Suprapubic skin (tissue), 4 donors: Measurements from ENCODE around the gene TBX4. TPM values are rescaled to one million over a fixed set of nuclear protein-coding genes. Genes with fewer than 3 reads are reported as not detected.

ENCODE experiments used
- DNase-seq, 2 donors: peaks; one replicate each; pipeline ENCODE4 v3.0.0-alpha.2; 2019; ENCODE audit warnings: low spot score in 2 of 2
- H3K27ac ChIP-seq: fragments of 200-600 bp; sonication (generic); one replicate; pipeline ENCODE4 v1.5.1; 2019
- H3K27me3 ChIP-seq: fragments of 200-600 bp; sonication (generic); one replicate; pipeline ENCODE4 v1.5.1; 2019
- H3K36me3 ChIP-seq: fragments of 200-600 bp; sonication (generic); one replicate; pipeline ENCODE4 v1.5.1; 2019
- H3K4me1 ChIP-seq: fragments of 200-600 bp; sonication (generic); one replicate; pipeline ENCODE4 v1.5.1; 2019
- H3K4me3 ChIP-seq: fragments of 200-600 bp; sonication (generic); one replicate; pipeline ENCODE4 v1.5.1; 2019; ENCODE audit warnings: mild to moderate bottlenecking
- H3K9me3 ChIP-seq: fragments of 200-600 bp; sonication (generic); one replicate; pipeline ENCODE4 v1.5.1; 2019
- EP300 ChIP-seq: sonication (generic); formaldehyde crosslinking; IDR thresholded peaks from one replicate; pipeline ENCODE4 v1.6.1; 2017; ENCODE audit warnings: antibody characterized with exemption
- POLR2A ChIP-seq, 2 donors: fragments of 450-650 bp; IDR thresholded peaks; one replicate each; pipeline ENCODE4 v1.6.1; 2017; ENCODE audit warnings: antibody characterized with exemption in 2 of 2, mild to moderate bottlenecking in 2 of 2, moderate library complexity in 2 of 2
- POLR2AphosphoS5 ChIP-seq, 3 donors: sonication (generic); formaldehyde crosslinking; IDR thresholded peaks; one replicate each; pipeline ENCODE4 v1.6.1; 2017; ENCODE audit warnings: antibody characterized with exemption in 3 of 3
- WGBS: methylation state at CpG from one replicate; pipeline ENCODE4 v1.1.5; 2018; 5-methylcytosine and 5-hydroxymethylcytosine counted together
- total RNA-seq, 4 donors: library from RNA; depleted of rRNA; stranded (reverse); fragments of >200 nt; gene quantifications; one replicate each; pipeline ENCODE4 v1.1.0, GENCODE V29; 2016
- TF ChIP-seq, protein P1 (sequence below), 2 donors: fragments of 200-600 bp in 1 of 2; fragments of 450-650 bp in 1 of 2; sonication (generic) in 1 of 2; IDR thresholded peaks; one replicate each; pipeline ENCODE4 v1.5.1; 2016 to 2019; ENCODE audit warnings: antibody characterized with exemption in 2 of 2, mild to moderate bottlenecking in 1 of 2, moderate library complexity in 1 of 2

TBX4 gene
- total RNA-seq, 4 donors from 2014 or later, result 0.30 to 0.56 TPM; not detected in 2

- Histone ChIP-seq H3K4me3 (peak overlapping the region; percentile 54), H3K4me1 (peaks cover 57% of the 10 kb centered on the region), H3K36me3 (no peaks in the 10 kb centered on the region), H3K9me3 (no peaks in the 10 kb centered on the region), H3K27me3 (peaks cover 44% of the 10 kb centered on the region), H3K27ac (peak overlapping the region; percentile 75)
- 0% methylated on average over 9 of the region's 69 CpGs for WGBS
- peak; percentile 85 to 91 for DNase-seq
- TF ChIP-seq, protein P1, sequence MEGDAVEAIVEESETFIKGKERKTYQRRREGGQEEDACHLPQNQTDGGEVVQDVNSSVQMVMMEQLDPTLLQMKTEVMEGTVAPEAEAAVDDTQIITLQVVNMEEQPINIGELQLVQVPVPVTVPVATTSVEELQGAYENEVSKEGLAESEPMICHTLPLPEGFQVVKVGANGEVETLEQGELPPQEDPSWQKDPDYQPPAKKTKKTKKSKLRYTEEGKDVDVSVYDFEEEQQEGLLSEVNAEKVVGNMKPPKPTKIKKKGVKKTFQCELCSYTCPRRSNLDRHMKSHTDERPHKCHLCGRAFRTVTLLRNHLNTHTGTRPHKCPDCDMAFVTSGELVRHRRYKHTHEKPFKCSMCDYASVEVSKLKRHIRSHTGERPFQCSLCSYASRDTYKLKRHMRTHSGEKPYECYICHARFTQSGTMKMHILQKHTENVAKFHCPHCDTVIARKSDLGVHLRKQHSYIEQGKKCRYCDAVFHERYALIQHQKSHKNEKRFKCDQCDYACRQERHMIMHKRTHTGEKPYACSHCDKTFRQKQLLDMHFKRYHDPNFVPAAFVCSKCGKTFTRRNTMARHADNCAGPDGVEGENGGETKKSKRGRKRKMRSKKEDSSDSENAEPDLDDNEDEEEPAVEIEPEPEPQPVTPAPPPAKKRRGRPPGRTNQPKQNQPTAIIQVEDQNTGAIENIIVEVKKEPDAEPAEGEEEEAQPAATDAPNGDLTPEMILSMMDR (IDR thresholded peaks at IDR 0.05), result peak; percentile 87 to 98
- peak in 1 of 2 donors; percentile 23 for TF ChIP-seq POLR2A (IDR thresholded peaks at IDR 0.05)
- TF ChIP-seq POLR2AphosphoS5 (IDR thresholded peaks at IDR 0.05), result no peak
These were observed 39.9 kb upstream of the TBX4 start for GRCh38 chr17:61412143-61412859.

DNA sequence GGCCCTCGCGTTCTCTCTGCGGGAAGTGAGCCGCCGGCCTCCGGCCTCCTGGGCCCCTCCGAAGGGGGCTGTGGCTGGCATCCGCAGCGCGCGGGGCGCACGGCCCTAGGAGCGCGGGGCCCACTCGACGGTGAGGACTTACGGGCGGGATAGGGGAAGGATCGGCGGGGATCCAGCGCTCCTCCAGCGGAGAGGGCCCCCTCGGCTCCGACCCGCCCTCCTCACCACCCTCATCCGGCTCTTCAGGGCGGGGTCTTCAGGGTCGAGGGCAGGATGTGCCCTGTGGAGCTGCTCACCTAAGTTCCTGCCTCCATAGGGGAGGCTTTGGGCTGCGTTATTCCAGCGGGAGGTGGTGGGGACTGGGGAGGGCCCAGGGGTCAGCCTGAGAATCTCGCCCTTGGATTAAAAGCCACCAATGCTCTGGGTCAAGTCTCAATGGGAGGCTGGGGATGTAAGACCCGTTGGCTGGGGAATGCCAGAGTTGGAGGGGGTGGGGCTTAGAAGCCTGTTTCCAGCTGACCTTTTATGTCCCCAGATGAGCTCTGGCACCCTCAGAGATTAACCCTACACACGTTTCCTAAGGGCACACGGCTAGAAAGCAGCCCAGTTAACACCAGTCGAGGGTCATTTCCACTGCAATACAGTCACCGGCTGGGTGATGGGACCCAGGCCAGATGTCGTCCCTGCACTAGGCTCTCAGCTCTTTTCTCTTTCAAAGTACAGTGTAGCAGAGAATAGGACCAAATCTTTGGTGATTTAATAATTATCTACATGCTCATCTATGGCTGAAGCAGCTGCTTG, 39.2 kb upstream of the TBX4 start:
- Histone ChIP-seq H3K27me3 (peaks cover 38% of the 10 kb centered on the region), H3K27ac (peak overlapping the region; percentile 75), H3K4me1 (peaks cover 57% of the 10 kb centered on the region), H3K4me3 (peak overlapping the region; percentile 54), H3K9me3 (no peaks in the 10 kb centered on the region), H3K36me3 (no peaks in the 10 kb centered on the region)
- no peak for TF ChIP-seq POLR2A (IDR thresholded peaks at IDR 0.05)
- TF ChIP-seq, protein P1 (IDR thresholded peaks at IDR 0.05), result no peak
- no peak for TF ChIP-seq POLR2AphosphoS5 (IDR thresholded peaks at IDR 0.05)
- no peak for TF ChIP-seq EP300
- 27% methylated on average over 13 of the region's 38 CpGs for WGBS
- peak; percentile 65 to 78 for DNase-seq

GRCh38 chr17:61413661-61414126, 38.5 kb upstream of the TBX4 start:
- Histone ChIP-seq H3K9me3 (no peaks in the 10 kb centered on the region), H3K4me1 (peaks cover 52% of the 10 kb centered on the region), H3K36me3 (no peaks in the 10 kb centered on the region), H3K27ac (no peak overlapping the region), H3K4me3 (no peak overlapping the region), H3K27me3 (peaks cover 34% of the 10 kb centered on the region)
- peak in 1 of 2 donors; percentile 50 for DNase-seq
- TF ChIP-seq POLR2A (IDR thresholded peaks at IDR 0.05), result no peak
- no peak for TF ChIP-seq POLR2AphosphoS5 (IDR thresholded peaks at IDR 0.05)
- no peak for TF ChIP-seq EP300
- TF ChIP-seq, protein P1 (IDR thresholded peaks at IDR 0.05), result no peak
- WGBS, result 79% methylated on average over 6 of the region's 8 CpGs

- peaks cover 46% of the 10 kb centered on the region for H3K4me1 ChIP-seq
- H3K27ac ChIP-seq, result no peak overlapping the region
- DNase-seq, result peak; percentile 57 to 64
- H3K9me3 ChIP-seq, result no peaks in the 10 kb centered on the region
- H3K27me3 ChIP-seq, result peaks cover 29% of the 10 kb centered on the region
- no peak for TF ChIP-seq POLR2A (IDR thresholded peaks at IDR 0.05)
- TF ChIP-seq EP300, result no peak
- no peak for TF ChIP-seq POLR2AphosphoS5 (IDR thresholded peaks at IDR 0.05)
- H3K4me3 ChIP-seq, result no peak overlapping the region
- 70% methylated on average over 15 of the region's 16 CpGs for WGBS
- no peaks in the 10 kb centered on the region for H3K36me3 ChIP-seq
These were observed 37.9 kb upstream of the TBX4 start for GRCh38 chr17:61414141-61414935.

GRCh38 chr17:61414936-61415251, 37.3 kb upstream of the TBX4 start:
- no peak for DNase-seq
- Histone ChIP-seq H3K4me3 (no peak overlapping the region), H3K27ac (no peak overlapping the region), H3K27me3 (peaks cover 27% of the 10 kb centered on the region), H3K36me3 (no peaks in the 10 kb centered on the region), H3K9me3 (no peaks in the 10 kb centered on the region), H3K4me1 (peaks cover 43% of the 10 kb centered on the region)
- 98% methylated on average over 5 of the region's 5 CpGs for WGBS
- TF ChIP-seq POLR2AphosphoS5 (IDR thresholded peaks at IDR 0.05) (no peak), EP300 (no peak), POLR2A (IDR thresholded peaks at IDR 0.05) (no peak)
- TF ChIP-seq, protein P1 (IDR thresholded peaks at IDR 0.05), result no peak
